SK-N-SH (cell line): ENCODE results near the gene DLG2. TPM values are rescaled to one million over a fixed set of nuclear protein-coding genes. Genes with fewer than 3 reads are reported as not detected.
"Not testable (repeated sequence)": the region's sequence is repeated elsewhere in the genome, so short reads cannot be mapped to it uniquely, and the experiment has no call there.

Experiments
- CTCF ChIA-PET: fragments of 300-600, 350-600 bp; formaldehyde crosslinking; extraction: SDS; loops from one replicate; lab custom pipeline; 2021; lab: Yijun Ruan, JAX
- POLR2A ChIA-PET: fragments of 350-600 bp; sonication (Branson Sonifier 250); formaldehyde crosslinking; extraction: SDS; loops from one replicate; lab custom pipeline; 2020; ENCODE audit warnings: antibody characterized with exemption, inconsistent platforms; lab: Yijun Ruan, JAX
- DNase-seq: peaks from one replicate; pipeline ENCODE4 v3.0.0; 2012
- H2AFZ ChIP-seq: fragments of 200-600 bp; sonication (generic); 2 replicates; pipeline ENCODE4 v1.8.1; 2016; ENCODE audit warnings: antibody characterized with exemption, mild to moderate bottlenecking, low read depth
- H3F3A ChIP-seq: fragments of 200-600 bp; sonication (generic); replicated peaks from 2 replicates; pipeline ENCODE3; 2016; ENCODE audit warnings: antibody characterized with exemption, mild to moderate bottlenecking; ENCODE audit not compliant: insufficient read depth
- H3K27ac ChIP-seq, 2 experiments: fragments of 200-500 bp in 1 of 2; fragments of 200-600 bp in 1 of 2; sonication (Bioruptor generic) in 1 of 2; sonication (generic), shearing (Covaris generic) in 1 of 2; 2 replicates each; pipeline versions ENCODE4 v1.5.1 to v1.6.1; 2014 to 2016; ENCODE audit warnings: low read depth in 2 of 2, inconsistent platforms in 1 of 2, low read length in 1 of 2, mild to moderate bottlenecking in 1 of 2, mixed read lengths in 1 of 2
- H3K27me3 ChIP-seq: fragments of 200-600 bp; sonication (generic), shearing (Covaris generic); 2 replicates; pipeline ENCODE4 v1.6.1; 2016; ENCODE audit warnings: mixed run types; ENCODE audit not compliant: insufficient read depth
- H3K36me3 ChIP-seq, 2 experiments: fragments of 200-500 bp in 1 of 2; fragments of 200-600 bp in 1 of 2; sonication (Bioruptor generic) in 1 of 2; sonication (generic) in 1 of 2; replicated peaks in 1 of 2; 2 replicates each; pipeline versions ENCODE3 to v1.5.1; 2014 to 2016; ENCODE audit warnings: low read length in 1 of 2, mild to moderate bottlenecking in 1 of 2; ENCODE audit not compliant: insufficient read depth in 2 of 2, control insufficient read depth in 1 of 2
- H3K4me1 ChIP-seq, 2 experiments: fragments of 200-500 bp in 1 of 2; fragments of 200-600 bp in 1 of 2; sonication (Bioruptor generic) in 1 of 2; sonication (generic), shearing (Covaris generic) in 1 of 2; 2 replicates each; pipeline versions ENCODE4 v1.5.1 to v1.6.1; 2014 to 2016; ENCODE audit warnings: low read depth in 1 of 2, low read length in 1 of 2, mixed run types in 1 of 2; ENCODE audit not compliant: insufficient read depth in 2 of 2, control insufficient read depth in 1 of 2
- H3K4me2 ChIP-seq: fragments of 200-600 bp; sonication (generic), shearing (Covaris generic); 2 replicates; pipeline ENCODE4 v1.6.1; 2017; ENCODE audit warnings: mixed run types
- H3K4me3 ChIP-seq, 2 experiments: fragments of 200-500 bp in 1 of 2; fragments of 200-600 bp in 1 of 2; sonication (Bioruptor generic) in 1 of 2; sonication (generic), shearing (Covaris generic) in 1 of 2; 2 replicates each; pipeline versions ENCODE4 v1.5.1 to v1.8.1; 2014 to 2016; ENCODE audit warnings: low read depth in 2 of 2, inconsistent platforms in 1 of 2, low read length in 1 of 2, mild to moderate bottlenecking in 1 of 2, mixed read lengths in 1 of 2, moderate library complexity in 1 of 2
- H3K79me2 ChIP-seq: fragments of 200-600 bp; sonication (generic); 2 replicates; pipeline ENCODE4 v1.8.1; 2017; ENCODE audit warnings: mild to moderate bottlenecking; ENCODE audit not compliant: insufficient read depth
- H3K9ac ChIP-seq: fragments of 200-600 bp; sonication (generic); 2 replicates; pipeline ENCODE4 v1.6.1; 2017; ENCODE audit warnings: mixed run types
- H3K9me2 ChIP-seq: fragments of 200-600 bp; sonication (generic); 2 replicates; pipeline ENCODE4 v1.6.1; 2017; ENCODE audit warnings: mixed run types
- H3K9me3 ChIP-seq: fragments of 200-600 bp; sonication (generic); 2 replicates; pipeline ENCODE4 v1.6.1; 2017; ENCODE audit warnings: mixed run types, mild to moderate bottlenecking, moderate library complexity
- H4K20me1 ChIP-seq: fragments of 200-600 bp; sonication (generic); 2 replicates; pipeline ENCODE4 v1.6.1; 2017; ENCODE audit warnings: mild to moderate bottlenecking, mixed run types; ENCODE audit not compliant: insufficient read depth
- CHD2 ChIP-seq: fragments of 150-350 bp; IDR thresholded peaks from 2 replicates; pipeline ENCODE4 v1.6.1; 2018; ENCODE audit warnings: low read length; ENCODE audit not compliant: partially characterized antibody
- FOXJ3 ChIP-seq: sonication (generic); formaldehyde crosslinking; IDR thresholded peaks from 2 replicates; pipeline ENCODE4 v1.5.1; 2020; ENCODE audit warnings: mild to moderate bottlenecking, missing genetic modification reagents
- FOXM1 ChIP-seq: IDR thresholded peaks from 2 replicates; pipeline ENCODE4 v1.4.0; 2012; ENCODE audit warnings: low read depth, mild to moderate bottlenecking
- GABPA ChIP-seq: IDR thresholded peaks from 2 replicates; pipeline ENCODE4 v1.4.0; 2012; ENCODE audit warnings: low read depth, mild to moderate bottlenecking
- IRF3 ChIP-seq: fragments of 150-350 bp; IDR thresholded peaks from 2 replicates; pipeline ENCODE4 v1.6.1; 2016; ENCODE audit warnings: mild to moderate bottlenecking, low read depth, low read length
- PBX3 ChIP-seq: IDR thresholded peaks from 2 replicates; pipeline ENCODE4; 2012
- RCOR1 ChIP-seq: fragments of 150-350 bp; IDR thresholded peaks from 2 replicates; pipeline ENCODE4 v1.6.1; 2017; ENCODE audit warnings: antibody characterized with exemption, low read length
- RFX5 ChIP-seq: IDR thresholded peaks from 2 replicates; pipeline ENCODE4 v1.6.1; 2012; ENCODE audit warnings: mild to moderate bottlenecking, improper control_type of control experiment, low read length
- SMC3 ChIP-seq: IDR thresholded peaks from 2 replicates; pipeline ENCODE4 v1.6.1; 2012; ENCODE audit warnings: low read depth, low read length, improper control_type of control experiment
- USF2 ChIP-seq: fragments of 150-350 bp; IDR thresholded peaks from 2 replicates; pipeline ENCODE4 v1.6.1; 2017; ENCODE audit warnings: antibody characterized with exemption, low read length, low read depth, borderline replicate concordance
- ZBTB33 ChIP-seq: IDR thresholded peaks from 2 replicates; pipeline ENCODE4 v1.4.0; 2012; ENCODE audit warnings: low read depth, borderline replicate concordance
- WGBS: methylation state at CpG from one replicate; pipeline ENCODE4 v1.1.6; 2017; ENCODE audit warnings: low lambda C conversion rate; 5-methylcytosine and 5-hydroxymethylcytosine counted together
- polyA plus RNA-seq, 3 experiments: library from polyadenylated mRNA; depleted of rRNA; stranded (reverse); fragments of >200 nt; gene quantifications; 2 replicates each; pipeline ENCODE4 v1.2.3, GENCODE V29; 2012

The DLG2 gene
- polyA plus RNA-seq, 1 of the 3 experiments (the other 2 are of a cell fraction): 0.21 TPM

- H3K27me3 ChIP-seq: no peaks in the 10 kb centered on the region
- H3K36me3 ChIP-seq: no peaks in the 10 kb centered on the region
- no peaks in the 10 kb centered on the region for H4K20me1 ChIP-seq
- 24% methylated on average over 2 of the region's 2 CpGs for WGBS
- no peaks in the 10 kb centered on the region for H3K9me2 ChIP-seq
- CTCF ChIA-PET: no interaction called here
- no peaks in the 10 kb centered on the region for H3K9me3 ChIP-seq
- POLR2A ChIA-PET: no interaction called here
- H3K9ac ChIP-seq: no peak overlapping the region
- no peak overlapping the region for H2AFZ ChIP-seq
- H3K4me2 ChIP-seq: no peak overlapping the region
- no peak for DNase-seq
- no peaks in the 10 kb centered on the region for H3K79me2 ChIP-seq
- TF ChIP-seq PBX3 (no peak), RCOR1 (no peak), IRF3 (no peak)
- H3K27ac ChIP-seq: no peak overlapping the region
- no peaks in the 10 kb centered on the region for H3F3A ChIP-seq
- H3K4me1 ChIP-seq: no peaks in the 10 kb centered on the region; a peak in 1 of 4 replicates
- H3K4me3 ChIP-seq: no peak overlapping the region
Observed at GRCh38 chr11:83424376-83425136, 2202.6 kb downstream of the DLG2 start.

- H3K36me3 ChIP-seq, POLR2A ChIA-PET, DNase-seq, H3K4me3 ChIP-seq, H3K27me3 ChIP-seq, H3K27ac ChIP-seq, CTCF ChIA-PET, H3F3A ChIP-seq, H4K20me1 ChIP-seq, H3K4me2 ChIP-seq, H3K9ac ChIP-seq, H3K4me1 ChIP-seq, H2AFZ ChIP-seq, H3K79me2 ChIP-seq, H3K9me3 ChIP-seq, H3K9me2 ChIP-seq: not testable (repeated sequence)
- WGBS: 36% methylated on average over 5 of the region's 5 CpGs
Observed at GRCh38 chr11:83422641-83423040, 2204.5 kb downstream of the DLG2 start.

GRCh38 chr11:83410605-83411565, 2216.3 kb downstream of the DLG2 start:
- Histone ChIP-seq H3K4me2 (no peak overlapping the region), H3F3A (no peaks in the 10 kb centered on the region), H3K9ac (no peak overlapping the region), H4K20me1 (no peaks in the 10 kb centered on the region), H3K9me3 (no peaks in the 10 kb centered on the region), H3K36me3 (no peaks in the 10 kb centered on the region), H3K4me1 (no peaks in the 10 kb centered on the region), H3K27me3 (no peaks in the 10 kb centered on the region), H3K27ac (no peak overlapping the region), H3K4me3 (no peak overlapping the region), H3K9me2 (no peaks in the 10 kb centered on the region), H3K79me2 (no peaks in the 10 kb centered on the region), H2AFZ (no peak overlapping the region)
- DNase-seq: no peak
- CTCF ChIA-PET: interaction anchor here (0.6 kb wide), 1 partner anchor 1237 kb away, joined by 3 read pairs; no protein-coding TSS in a partner anchor
- TF ChIP-seq FOXM1: no peak
- no peak for TF ChIP-seq USF2
- no peak for TF ChIP-seq CHD2
- TF ChIP-seq SMC3: no peak
- TF ChIP-seq FOXJ3: no peak
- no peak for TF ChIP-seq ZBTB33
- TF ChIP-seq RFX5: no peak
- TF ChIP-seq GABPA: no peak
- POLR2A ChIA-PET: no interaction called here
- 4% methylated on average over 2 of the region's 2 CpGs for whole genome bisulfite sequencing
